Measurements from ENCODE around the gene CCNG1.

The CCNG1 gene

DNA sequence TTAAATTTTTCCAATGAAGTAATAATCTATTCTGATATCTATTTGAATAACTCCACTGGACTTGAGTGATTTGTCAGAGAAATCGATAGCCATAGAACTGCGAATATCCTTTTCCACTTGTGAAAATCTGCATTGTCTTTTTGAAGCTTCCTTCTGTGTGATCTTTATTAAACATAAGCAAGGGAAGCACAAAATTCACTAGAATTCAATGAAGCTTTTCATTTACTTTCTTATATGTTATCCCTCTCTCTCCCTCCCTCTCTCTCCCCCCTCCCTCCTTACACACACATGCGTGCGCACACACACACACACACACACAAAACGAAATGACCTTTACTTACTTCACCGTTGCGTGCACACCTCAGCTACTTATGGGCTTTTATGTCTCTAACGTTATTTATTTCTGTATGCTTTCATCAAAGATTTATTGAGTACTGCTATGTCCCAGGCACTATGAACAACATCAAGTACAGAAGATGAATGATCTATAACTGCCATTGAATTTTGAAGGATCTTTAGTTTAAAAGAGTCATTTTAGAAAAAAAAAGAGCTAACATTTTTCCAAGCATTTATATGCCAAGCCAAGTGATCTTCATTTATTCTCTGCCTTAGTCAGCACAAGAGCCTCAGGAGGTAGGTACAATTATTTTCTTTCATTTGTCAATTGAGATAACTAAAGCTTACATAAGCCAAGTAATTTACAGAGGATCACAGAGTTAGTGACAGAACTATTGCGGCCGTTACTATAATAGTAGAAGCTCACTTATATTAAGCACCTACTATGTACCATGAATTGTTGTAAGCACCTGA is 32.8 kb upstream of the CCNG1 start:
- no peak overlapping the region for H2AFZ ChIP-seq (ENCODE audit: low read depth, low read length)
- no peaks in the 10 kb centered on the region for H3K27me3 ChIP-seq (ENCODE audit: insufficient read depth, low read length, poor library complexity)
- no peak overlapping the region for H3K27ac ChIP-seq (ENCODE audit: low read length)
- H3K4me2 ChIP-seq (ENCODE audit: insufficient read depth, low read length) = no peak overlapping the region
- TF ChIP-seq EZH2 (IDR thresholded peaks at IDR 0.05; ENCODE audit: borderline replicate concordance, low read depth, low read length, severe bottlenecking) = no peak
- TF ChIP-seq, protein P1, sequence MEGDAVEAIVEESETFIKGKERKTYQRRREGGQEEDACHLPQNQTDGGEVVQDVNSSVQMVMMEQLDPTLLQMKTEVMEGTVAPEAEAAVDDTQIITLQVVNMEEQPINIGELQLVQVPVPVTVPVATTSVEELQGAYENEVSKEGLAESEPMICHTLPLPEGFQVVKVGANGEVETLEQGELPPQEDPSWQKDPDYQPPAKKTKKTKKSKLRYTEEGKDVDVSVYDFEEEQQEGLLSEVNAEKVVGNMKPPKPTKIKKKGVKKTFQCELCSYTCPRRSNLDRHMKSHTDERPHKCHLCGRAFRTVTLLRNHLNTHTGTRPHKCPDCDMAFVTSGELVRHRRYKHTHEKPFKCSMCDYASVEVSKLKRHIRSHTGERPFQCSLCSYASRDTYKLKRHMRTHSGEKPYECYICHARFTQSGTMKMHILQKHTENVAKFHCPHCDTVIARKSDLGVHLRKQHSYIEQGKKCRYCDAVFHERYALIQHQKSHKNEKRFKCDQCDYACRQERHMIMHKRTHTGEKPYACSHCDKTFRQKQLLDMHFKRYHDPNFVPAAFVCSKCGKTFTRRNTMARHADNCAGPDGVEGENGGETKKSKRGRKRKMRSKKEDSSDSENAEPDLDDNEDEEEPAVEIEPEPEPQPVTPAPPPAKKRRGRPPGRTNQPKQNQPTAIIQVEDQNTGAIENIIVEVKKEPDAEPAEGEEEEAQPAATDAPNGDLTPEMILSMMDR (IDR thresholded peaks at IDR 0.05; ENCODE audit: borderline replicate concordance, extremely low read depth, low read length, poor library complexity, severe bottlenecking) = no peak
- H4K20me1 ChIP-seq (ENCODE audit: insufficient read depth, low read length) = no peaks in the 10 kb centered on the region
- H3K4me1 ChIP-seq (ENCODE audit: insufficient read depth, low read length) = peaks cover 6% of the 10 kb centered on the region; the same call in 1 of the 2 replicates
- DNase-seq (no peak), ATAC-seq (ENCODE audit: insufficient read depth, low read depth) (no peak)
- no peaks in the 10 kb centered on the region for H3K79me2 ChIP-seq (ENCODE audit: insufficient read depth, low read length)
- H3K4me3 ChIP-seq (ENCODE audit: low read depth in 1 of 2, low read length in 2 of 2) = no peak overlapping the region
- H3K36me3 ChIP-seq (ENCODE audit: insufficient read depth, low read length) = no peaks in the 10 kb centered on the region
- no peaks in the 10 kb centered on the region for H3K9me3 ChIP-seq (ENCODE audit: insufficient read depth, low read length, severe bottlenecking)
- no peak overlapping the region for H3K9ac ChIP-seq (ENCODE audit: low read depth, low read length)

DNA sequence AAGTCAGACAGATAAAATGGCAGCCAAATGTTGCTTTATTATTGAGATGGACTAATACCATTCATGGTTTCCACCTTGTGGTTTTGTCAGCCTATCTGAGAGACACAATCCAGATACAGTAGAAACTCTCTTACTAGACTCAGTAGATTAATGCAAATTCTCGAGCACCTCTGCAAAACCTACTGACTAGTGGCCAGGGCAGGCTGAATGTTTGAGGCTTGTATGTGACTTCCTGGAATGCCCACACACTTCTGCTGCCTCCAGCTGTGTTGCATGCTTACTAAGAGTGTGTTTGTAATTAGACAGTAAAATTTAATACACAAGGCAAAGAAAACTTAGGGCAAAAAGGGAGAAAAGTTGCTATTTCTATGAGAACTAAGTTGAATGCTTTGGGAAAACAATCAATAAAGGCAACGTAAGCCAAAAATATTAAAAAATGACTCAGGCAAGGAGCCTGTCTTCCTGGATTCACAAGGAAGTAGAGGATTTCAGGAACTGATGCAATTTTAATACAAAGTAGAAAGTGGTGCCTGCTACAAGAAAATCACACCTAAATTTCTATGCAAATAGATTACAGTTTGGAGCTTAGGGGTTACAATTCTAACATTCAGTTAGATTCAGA is 30.2 kb upstream of the CCNG1 start:
- Histone ChIP-seq H3K27ac (ENCODE audit: low read length) (no peak overlapping the region), H3K36me3 (ENCODE audit: insufficient read depth, low read length) (no peaks in the 10 kb centered on the region), H4K20me1 (ENCODE audit: insufficient read depth, low read length) (no peaks in the 10 kb centered on the region), H3K4me3 (ENCODE audit: low read depth in 1 of 2, low read length in 2 of 2) (no peak overlapping the region), H3K4me1 (ENCODE audit: insufficient read depth, low read length) (peaks cover 6% of the 10 kb centered on the region; the same call in 1 of the 2 replicates), H3K9ac (ENCODE audit: low read depth, low read length) (no peak overlapping the region), H3K9me3 (ENCODE audit: insufficient read depth, low read length, severe bottlenecking) (no peaks in the 10 kb centered on the region), H2AFZ (ENCODE audit: low read depth, low read length) (no peak overlapping the region), H3K4me2 (ENCODE audit: insufficient read depth, low read length) (no peak overlapping the region), H3K79me2 (ENCODE audit: insufficient read depth, low read length) (no peaks in the 10 kb centered on the region), H3K27me3 (ENCODE audit: insufficient read depth, low read length, poor library complexity) (no peaks in the 10 kb centered on the region)
- ATAC-seq (ENCODE audit: insufficient read depth, low read depth) (peak; percentile 56), DNase-seq (peak; percentile 9)
- TF ChIP-seq, protein P1 (IDR thresholded peaks at IDR 0.05; ENCODE audit: borderline replicate concordance, extremely low read depth, low read length, poor library complexity, severe bottlenecking) = no peak
- TF ChIP-seq EZH2 (IDR thresholded peaks at IDR 0.05; ENCODE audit: borderline replicate concordance, low read depth, low read length, severe bottlenecking) = no peak

DNA sequence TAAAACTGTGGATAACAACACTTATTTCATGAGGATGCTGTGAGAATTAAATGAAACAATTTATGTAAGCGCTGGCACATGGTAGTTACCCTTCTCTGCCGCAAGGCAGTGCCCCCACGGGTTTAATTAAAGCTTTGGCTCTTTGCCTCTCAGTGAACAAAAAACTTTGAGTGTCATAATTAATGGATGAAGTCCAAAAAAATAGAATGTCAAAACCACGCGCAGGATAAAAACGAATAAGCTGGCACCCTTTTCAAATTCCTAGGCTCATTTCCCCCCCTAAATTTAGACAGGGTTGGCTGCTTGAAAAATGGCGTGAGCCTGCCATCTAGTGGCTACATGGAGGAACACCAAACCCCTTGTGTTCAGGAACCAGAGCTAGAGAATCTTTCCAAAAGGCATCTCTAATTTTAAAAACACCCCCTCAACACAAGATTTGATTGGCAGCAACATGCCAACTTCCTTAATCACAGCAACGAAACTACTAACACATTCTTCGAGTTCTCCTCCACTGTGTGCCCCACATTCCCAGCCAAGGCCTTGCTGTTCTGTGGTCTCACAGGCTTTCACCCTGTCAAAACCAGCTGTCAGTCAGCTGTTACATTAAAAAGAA is 29.0 kb upstream of the CCNG1 start:
- H4K20me1 ChIP-seq (ENCODE audit: insufficient read depth, low read length) = no peaks in the 10 kb centered on the region
- H3K27me3 ChIP-seq (ENCODE audit: insufficient read depth, low read length, poor library complexity) = peaks cover 2% of the 10 kb centered on the region
- H2AFZ ChIP-seq (ENCODE audit: low read depth, low read length) = no peak overlapping the region
- peaks cover 6% of the 10 kb centered on the region; the same call in 1 of the 2 replicates for H3K4me1 ChIP-seq (ENCODE audit: insufficient read depth, low read length)
- no peaks in the 10 kb centered on the region for H3K79me2 ChIP-seq (ENCODE audit: insufficient read depth, low read length)
- no peak for TF ChIP-seq EZH2 (IDR thresholded peaks at IDR 0.05; ENCODE audit: borderline replicate concordance, low read depth, low read length, severe bottlenecking)
- TF ChIP-seq, protein P1 (IDR thresholded peaks at IDR 0.05; ENCODE audit: borderline replicate concordance, extremely low read depth, low read length, poor library complexity, severe bottlenecking) = peak; percentile 86
- H3K9ac ChIP-seq (ENCODE audit: low read depth, low read length) = no peak overlapping the region
- no peak overlapping the region for H3K4me3 ChIP-seq (ENCODE audit: low read depth in 1 of 2, low read length in 2 of 2)
- DNase-seq (peak; percentile 60), ATAC-seq (ENCODE audit: insufficient read depth, low read depth) (peak; percentile 90)
- no peaks in the 10 kb centered on the region for H3K36me3 ChIP-seq (ENCODE audit: insufficient read depth, low read length)
- no peaks in the 10 kb centered on the region for H3K9me3 ChIP-seq (ENCODE audit: insufficient read depth, low read length, severe bottlenecking)
- no peak overlapping the region for H3K27ac ChIP-seq (ENCODE audit: low read length)
- H3K4me2 ChIP-seq (ENCODE audit: insufficient read depth, low read length) = no peak overlapping the region
